ENCODE data around the gene IFT122. TPM values are rescaled to one million over a fixed set of nuclear protein-coding genes. Genes with fewer than 3 reads are reported as not detected.

The IFT122 gene
- total RNA-seq, 2 experiments from 2014 or later = 21.6 to 37.0 TPM

GRCh38 chr3:129435367-129435766 is 4.7 kb upstream of the IFT122 start:
- Histone ChIP-seq H4K20me1 (ENCODE audit: insufficient read depth, low read length) (no peaks in the 10 kb centered on the region), H3K27ac (ENCODE audit: low read depth, low read length, poor library complexity, severe bottlenecking) (peak overlapping the region; percentile 84), H3K79me2 (ENCODE audit: insufficient read depth, low read depth, low read length) (peaks cover 61% of the 10 kb centered on the region), H3K4me3 (ENCODE audit: low read depth, low read length, poor library complexity, severe bottlenecking) (peak overlapping the region; percentile 88), H3K4me2 (ENCODE audit: low read length) (peak overlapping the region; percentile 73), H3K36me3 (ENCODE audit: insufficient read depth, low read length) (peaks cover 83% of the 10 kb centered on the region), H3K4me1 (ENCODE audit: insufficient read depth, low read length, poor library complexity, severe bottlenecking) (peaks cover 50% of the 10 kb centered on the region), H3K9me3 (ENCODE audit: low read length) (no peaks in the 10 kb centered on the region), H2AFZ (ENCODE audit: low read length) (no peak overlapping the region), H3K9me2 (ENCODE audit: insufficient read depth, low read length) (no peaks in the 10 kb centered on the region)
- ChIA-PET POLR2A (interaction anchor here (0.6 to 1.7 kb wide), 5 partner anchors 11 to 457 kb away, joined by 3 to 5 read pairs (median 3); a partner anchor contains a TSS), CTCF (ENCODE audit: unreplicated experiment) (interaction anchor here (2.5 kb wide), 1 partner anchor 52 kb away, joined by 16 read pairs; no protein-coding TSS in a partner anchor)
- TSS peak; percentile 93 for BruUV-seq (replicated peaks)
- peak; percentile 25 for DNase-seq (ENCODE audit: low spot score)
- no peak for TF ChIP-seq EZH2phosphoT487 (IDR thresholded peaks at IDR 0.05; ENCODE audit: borderline replicate concordance, low read depth, low read length)
- peak; percentile 55 for TF ChIP-seq CTCF (conservative IDR thresholded peaks at IDR 0.05; ENCODE audit: low read length)
- intact Hi-C loops (cut with micrococcal nuclease; ENCODE audit: unreplicated experiment) = loop anchor here (2.0 to 5.0 kb wide), 3 partner anchors 53 to 253 kb away; partner anchors contain the start of gene CNBP

DNA sequence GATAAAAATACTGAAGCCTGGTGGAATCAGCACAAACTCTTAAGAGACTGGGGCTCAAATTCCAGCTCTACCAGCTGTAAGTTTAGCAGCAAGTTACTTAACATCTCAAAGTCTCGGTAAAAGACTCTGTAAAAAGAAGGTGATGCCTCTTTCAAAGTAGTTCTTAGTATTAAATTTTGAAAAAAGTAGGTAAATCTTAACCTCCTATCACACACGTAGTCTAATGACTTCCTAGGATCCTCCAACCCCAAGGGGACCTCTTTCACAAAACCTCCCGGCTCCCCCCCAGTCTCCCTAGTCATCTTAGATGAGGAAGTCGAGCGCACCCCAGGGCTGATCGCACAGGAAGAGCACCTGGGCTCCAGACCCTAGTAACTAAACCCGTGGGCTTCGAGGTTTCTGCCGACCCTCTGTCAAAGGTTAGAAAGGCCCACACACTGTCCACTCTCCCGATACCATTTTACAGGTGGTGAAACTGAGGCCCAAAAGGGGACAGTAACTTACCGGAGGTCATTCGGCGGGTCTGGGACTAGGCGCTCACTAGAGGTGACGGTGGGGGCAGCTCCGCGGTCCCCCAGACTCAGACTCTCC is 703 bp upstream of the IFT122 start:
- TF ChIP-seq CTCF (conservative IDR thresholded peaks at IDR 0.05; ENCODE audit: low read length) = no peak
- TF ChIP-seq EZH2phosphoT487 (IDR thresholded peaks at IDR 0.05; ENCODE audit: borderline replicate concordance, low read depth, low read length) = no peak
- Histone ChIP-seq H3K4me2 (ENCODE audit: low read length) (peak overlapping the region; percentile 73), H3K36me3 (ENCODE audit: insufficient read depth, low read length) (peaks cover 43% of the 10 kb centered on the region), H3K9me2 (ENCODE audit: insufficient read depth, low read length) (no peaks in the 10 kb centered on the region), H2AFZ (ENCODE audit: low read length) (peak overlapping the region; percentile 71), H3K9me3 (ENCODE audit: low read length) (no peaks in the 10 kb centered on the region), H4K20me1 (ENCODE audit: insufficient read depth, low read length) (no peaks in the 10 kb centered on the region), H3K4me1 (ENCODE audit: insufficient read depth, low read length, poor library complexity, severe bottlenecking) (peaks cover 60% of the 10 kb centered on the region), H3K4me3 (ENCODE audit: low read depth, low read length, poor library complexity, severe bottlenecking) (peak overlapping the region; percentile 88), H3K27ac (ENCODE audit: low read depth, low read length, poor library complexity, severe bottlenecking) (peak overlapping the region; percentile 84), H3K79me2 (ENCODE audit: insufficient read depth, low read depth, low read length) (peaks cover 71% of the 10 kb centered on the region)
- CTCF ChIA-PET (ENCODE audit: unreplicated experiment) = no interaction called here
- DNase-seq (ENCODE audit: low spot score) = peak; percentile 80
- POLR2A ChIA-PET = interaction anchor here (0.6 to 5.0 kb wide), 15 partner anchors 10 to 456 kb away, joined by 3 to 54 read pairs (median 5); partner anchors contain the start of gene EFCAB12
- intact Hi-C loops (cut with micrococcal nuclease; ENCODE audit: unreplicated experiment) = loop anchor here (5.0 kb wide), 2 partner anchors 122 to 257 kb away; partner anchors contain the start of gene CNBP
- BruUV-seq (replicated peaks) = TSS peak; percentile 55
